Prostate gland (tissue), 2 donors: Measurements from ENCODE around the gene ACTR1A.

ENCODE experiments used
- POLR2A ChIP-seq: fragments of 450-650 bp; IDR thresholded peaks from one replicate; pipeline ENCODE4 v1.6.1; 2016; ENCODE audit warnings: antibody characterized with exemption, mild to moderate bottlenecking
- TF ChIP-seq, protein P1 (sequence below), 4 experiments: fragments of 200-600 bp in 2 of 4; fragments of 450-650 bp in 2 of 4; sonication (generic) in 2 of 4; IDR thresholded peaks; 1 replicate in 3 of 4; 2 replicates in 1 of 4; pipeline ENCODE4 v1.5.1; 2016 to 2019; ENCODE audit warnings: antibody characterized with exemption in 4 of 4, mild to moderate bottlenecking in 2 of 4, moderate library complexity in 2 of 4

- TF ChIP-seq POLR2A: no peak
- TF ChIP-seq, protein P1, sequence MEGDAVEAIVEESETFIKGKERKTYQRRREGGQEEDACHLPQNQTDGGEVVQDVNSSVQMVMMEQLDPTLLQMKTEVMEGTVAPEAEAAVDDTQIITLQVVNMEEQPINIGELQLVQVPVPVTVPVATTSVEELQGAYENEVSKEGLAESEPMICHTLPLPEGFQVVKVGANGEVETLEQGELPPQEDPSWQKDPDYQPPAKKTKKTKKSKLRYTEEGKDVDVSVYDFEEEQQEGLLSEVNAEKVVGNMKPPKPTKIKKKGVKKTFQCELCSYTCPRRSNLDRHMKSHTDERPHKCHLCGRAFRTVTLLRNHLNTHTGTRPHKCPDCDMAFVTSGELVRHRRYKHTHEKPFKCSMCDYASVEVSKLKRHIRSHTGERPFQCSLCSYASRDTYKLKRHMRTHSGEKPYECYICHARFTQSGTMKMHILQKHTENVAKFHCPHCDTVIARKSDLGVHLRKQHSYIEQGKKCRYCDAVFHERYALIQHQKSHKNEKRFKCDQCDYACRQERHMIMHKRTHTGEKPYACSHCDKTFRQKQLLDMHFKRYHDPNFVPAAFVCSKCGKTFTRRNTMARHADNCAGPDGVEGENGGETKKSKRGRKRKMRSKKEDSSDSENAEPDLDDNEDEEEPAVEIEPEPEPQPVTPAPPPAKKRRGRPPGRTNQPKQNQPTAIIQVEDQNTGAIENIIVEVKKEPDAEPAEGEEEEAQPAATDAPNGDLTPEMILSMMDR (IDR thresholded peaks at IDR 0.05): no peak
Measured at GRCh38 chr10:102537367-102537766, 34.9 kb upstream of the ACTR1A start.
